ENCODE data around the gene GDPD5. TPM values are rescaled to one million over a fixed set of nuclear protein-coding genes. Genes with fewer than 3 reads are reported as not detected.

GDPD5 gene
- total and polyA plus RNA-seq, 2 donors (not counting 1 experiment from before 2014, with no cell fraction given) = 59.1 to 102 TPM

DNA sequence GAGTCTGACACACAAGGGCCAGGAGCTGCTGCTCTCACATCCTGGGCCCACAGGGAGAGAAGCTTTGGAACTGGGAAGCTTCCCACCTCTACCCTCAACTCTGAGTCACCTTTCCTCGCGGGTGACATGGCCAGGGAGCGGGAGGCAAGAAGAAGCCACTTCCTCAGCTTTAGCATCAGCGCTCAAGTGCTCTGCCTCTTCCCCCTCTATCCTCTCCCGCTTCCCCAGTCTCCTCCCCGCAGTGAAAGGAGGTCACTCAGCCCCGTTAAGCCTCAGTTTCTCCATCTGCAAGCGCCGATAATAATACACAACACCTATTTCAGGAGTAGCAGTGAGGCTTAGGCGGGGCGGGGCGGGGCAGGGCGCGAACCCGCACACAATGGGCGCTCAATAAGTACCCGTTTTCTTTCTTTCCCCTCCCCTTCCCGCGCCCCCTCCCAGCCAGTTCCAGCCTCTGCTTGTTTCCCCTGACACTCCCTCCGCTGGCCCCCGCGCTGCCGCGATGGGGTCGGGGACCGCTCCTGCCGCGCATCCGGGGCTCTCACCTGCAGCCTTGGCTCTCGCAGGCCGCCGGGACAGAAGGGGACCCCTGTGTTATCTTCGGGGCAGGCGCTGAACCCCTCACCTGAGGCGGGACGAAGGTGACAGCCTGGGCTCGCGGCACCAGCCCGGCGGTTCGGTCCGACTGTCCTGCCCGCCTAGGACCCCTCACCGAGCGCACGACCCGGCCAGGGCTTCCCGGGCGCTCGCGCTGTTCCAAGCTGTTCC lies 892 bp downstream of the GDPD5 start:
- peaks cover 40% of the 10 kb centered on the region for H3K4me1 Mint-ChIP-seq
- H3K4me3 ChIP-seq (ENCODE audit: control extremely low read depth in 1 of 5, extremely low read depth in 1 of 5, insufficient read depth in 1 of 5, low read depth in 2 of 5, low read length in 4 of 5) = peak overlapping the region in 4 of 5 experiments; percentile 59 to 74 (median 70)
- intact Hi-C loops (cut with micrococcal nuclease) = loop anchor here (1.0 kb wide), 1 partner anchor 17 kb away; no protein-coding TSS in a partner anchor
- POLR2A ChIA-PET = interaction anchor here (0.9 kb wide), 1 partner anchor 69 kb away, joined by 5 read pairs; no protein-coding TSS in a partner anchor
- peaks cover 0 to 6% (median 0%) of the 10 kb centered on the region in 3 donors for H3K9me3 ChIP-seq (ENCODE audit: control extremely low read depth in 1 of 3, control insufficient read depth in 2 of 3, insufficient read depth in 1 of 3, low read length in 2 of 3)
- H3K79me2 ChIP-seq (ENCODE audit: control insufficient read depth, insufficient read depth, low read length) = no peaks in the 10 kb centered on the region
- H3K4me3 Mint-ChIP-seq = peak overlapping the region; percentile 96
- no peak overlapping the region for H3K27ac ChIP-seq (ENCODE audit: low read length in 2 of 2)
- no peaks in the 10 kb centered on the region for H4K20me1 ChIP-seq (ENCODE audit: control insufficient read depth, insufficient read depth, low read length, poor library complexity, severe bottlenecking)
- H3K27ac Mint-ChIP-seq = peak overlapping the region; percentile 83
- ATAC-seq (ENCODE audit: low read depth) = no peak
- DNase-seq = no peak
- H3K27me3 Mint-ChIP-seq = peaks cover 4% of the 10 kb centered on the region
- peak overlapping the region; percentile 74 for H3K9ac ChIP-seq (ENCODE audit: low read length)
- TF ChIP-seq EZH2 (IDR thresholded peaks at IDR 0.05; ENCODE audit: borderline replicate concordance, insufficient read depth, low read depth, low read length, poor library complexity, severe bottlenecking) = no peak
- TF ChIP-seq, protein P1, sequence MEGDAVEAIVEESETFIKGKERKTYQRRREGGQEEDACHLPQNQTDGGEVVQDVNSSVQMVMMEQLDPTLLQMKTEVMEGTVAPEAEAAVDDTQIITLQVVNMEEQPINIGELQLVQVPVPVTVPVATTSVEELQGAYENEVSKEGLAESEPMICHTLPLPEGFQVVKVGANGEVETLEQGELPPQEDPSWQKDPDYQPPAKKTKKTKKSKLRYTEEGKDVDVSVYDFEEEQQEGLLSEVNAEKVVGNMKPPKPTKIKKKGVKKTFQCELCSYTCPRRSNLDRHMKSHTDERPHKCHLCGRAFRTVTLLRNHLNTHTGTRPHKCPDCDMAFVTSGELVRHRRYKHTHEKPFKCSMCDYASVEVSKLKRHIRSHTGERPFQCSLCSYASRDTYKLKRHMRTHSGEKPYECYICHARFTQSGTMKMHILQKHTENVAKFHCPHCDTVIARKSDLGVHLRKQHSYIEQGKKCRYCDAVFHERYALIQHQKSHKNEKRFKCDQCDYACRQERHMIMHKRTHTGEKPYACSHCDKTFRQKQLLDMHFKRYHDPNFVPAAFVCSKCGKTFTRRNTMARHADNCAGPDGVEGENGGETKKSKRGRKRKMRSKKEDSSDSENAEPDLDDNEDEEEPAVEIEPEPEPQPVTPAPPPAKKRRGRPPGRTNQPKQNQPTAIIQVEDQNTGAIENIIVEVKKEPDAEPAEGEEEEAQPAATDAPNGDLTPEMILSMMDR (IDR thresholded peaks at IDR 0.05) = no peak
- CTCF ChIA-PET = interaction anchor here (0.7 to 7.0 kb wide), 9 partner anchors 7 to 117 kb away, joined by 3 to 51 read pairs (median 3); no protein-coding TSS in a partner anchor
- WGBS (ENCODE audit: insufficient coverage) = 7% methylated on average over 49 of the region's 51 CpGs
- H3K4me1 ChIP-seq (ENCODE audit: control insufficient read depth in 2 of 2, insufficient read depth in 2 of 2, low read length in 2 of 2) = peaks cover 25 to 33% of the 10 kb centered on the region in 2 donors
- H3K27me3 ChIP-seq (replicated peaks in 1 of 4; ENCODE audit: control extremely low read depth in 1 of 4, control insufficient read depth in 3 of 4, insufficient read depth in 4 of 4, low read length in 3 of 4) = peaks cover 0 to 31% (median 10%) of the 10 kb centered on the region in 4 experiments
- H2AFZ ChIP-seq (ENCODE audit: insufficient read depth, low read depth, low read length, poor library complexity, severe bottlenecking) = peak overlapping the region; percentile 86
- no peaks in the 10 kb centered on the region for H3K36me3 ChIP-seq (replicated peaks in 1 of 2; ENCODE audit: control extremely low read depth in 1 of 2, control insufficient read depth in 1 of 2, extremely low read depth in 1 of 2, insufficient read depth in 2 of 2, low read length in 1 of 2)
- no peaks in the 10 kb centered on the region for H3K9me3 Mint-ChIP-seq (ENCODE audit: insufficient read depth)
- H3K4me2 ChIP-seq (replicated peaks; ENCODE audit: low read depth, low read length, poor library complexity, severe bottlenecking) = peak overlapping the region; percentile 98
